ENCODE measurements around the gene CEP295NL. TPM values are rescaled to one million over a fixed set of nuclear protein-coding genes. Genes with fewer than 3 reads are reported as not detected.

Gene CEP295NL
- total and polyA plus RNA-seq, 2 of the 13 experiments (the other 11 are each of a cell fraction or from before 2014, with no cell fraction given): not detected

DNA sequence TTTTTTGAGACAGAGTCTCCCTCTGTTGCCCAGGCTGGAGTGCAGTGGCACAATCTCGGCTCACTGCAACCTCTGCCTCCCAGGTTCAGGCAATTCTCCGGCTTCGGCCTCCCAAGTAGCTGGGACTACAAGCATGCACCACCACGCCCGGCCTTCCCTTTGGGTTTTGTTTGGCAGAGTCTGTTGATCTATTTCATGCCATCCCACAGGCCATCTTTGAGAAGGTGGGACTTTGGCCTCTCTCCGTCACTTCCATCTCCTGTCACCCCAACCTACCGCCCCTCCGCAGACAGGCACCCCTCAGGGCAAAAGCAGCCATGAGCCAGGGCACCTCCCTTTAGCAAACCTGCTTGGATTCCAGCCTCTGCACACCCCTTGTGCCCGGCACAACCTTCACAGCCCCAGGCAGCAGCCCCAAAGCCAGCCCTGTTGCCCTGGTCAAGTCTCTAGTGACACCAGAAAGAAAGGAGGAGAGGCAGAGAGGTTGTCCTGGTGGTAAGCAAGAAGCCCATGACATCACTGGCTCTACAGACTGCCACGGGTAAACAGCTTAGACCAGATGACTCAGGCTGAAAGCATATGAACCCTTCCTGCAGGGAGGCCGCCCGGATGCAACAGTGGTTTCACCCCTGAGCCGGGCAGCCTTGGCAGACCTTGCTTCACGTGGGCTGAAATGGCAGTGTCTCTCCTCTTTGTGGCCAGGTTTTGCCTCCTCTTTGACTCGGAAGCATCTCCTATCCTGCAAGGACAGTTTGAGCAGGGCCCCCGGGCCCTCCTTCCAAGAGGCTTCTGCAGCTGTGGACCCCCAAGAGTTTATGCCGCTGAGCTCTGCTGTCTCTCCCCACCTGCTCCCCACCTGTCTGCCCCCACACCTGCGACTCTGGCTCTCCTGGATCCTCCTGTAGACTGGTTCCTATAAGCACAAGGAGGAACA, 30.3 kb upstream of the CEP295NL start (continued):
- TF ChIP-seq NFRKB (IDR thresholded peaks at IDR 0.05) (no peak), ZFP37 (CRISPR knock-in tag; IDR thresholded peaks at IDR 0.05; ENCODE audit: borderline replicate concordance) (0 out of 2 replicates have a peak, but pooled peaks have one; percentile 53), MZF1 (CRISPR knock-in tag; IDR thresholded peaks at IDR 0.05; ENCODE audit: borderline replicate concordance) (no peak), DNMT3B (CRISPR knock-in tag; conservative IDR thresholded peaks at IDR 0.05) (peak; percentile 68; the same call in 1 of the 2 replicates), ZBTB20 (CRISPR knock-in tag; IDR thresholded peaks at IDR 0.05; ENCODE audit: borderline replicate concordance, low read depth) (no peak), MED13 (CRISPR knock-in tag; IDR thresholded peaks at IDR 0.05) (no peak), CEBPB (IDR thresholded peaks at IDR 0.05; ENCODE audit: borderline replicate concordance, low read depth, low read length) (peak; percentile 62), ZNF841 (CRISPR knock-in tag; IDR thresholded peaks at IDR 0.05; ENCODE audit: borderline replicate concordance) (no peak), ZNF383 (CRISPR knock-in tag; IDR thresholded peaks at IDR 0.05; ENCODE audit: borderline replicate concordance) (no peak), MIER2 (CRISPR knock-in tag; IDR thresholded peaks at IDR 0.05) (no peak), ZNF350 (CRISPR knock-in tag; IDR thresholded peaks at IDR 0.05; ENCODE audit: borderline replicate concordance, low read depth) (peak; percentile 72; the same call in 1 of the 2 replicates), HMG20A (CRISPR knock-in tag; IDR thresholded peaks at IDR 0.05; ENCODE audit: borderline replicate concordance) (no peak; the same call in 1 of the 2 replicates), WIZ (CRISPR knock-in tag; IDR thresholded peaks at IDR 0.05) (no peak), IKZF4 (CRISPR knock-in tag; IDR thresholded peaks at IDR 0.05; ENCODE audit: borderline replicate concordance, low read depth, not compliant biosample characterization) (no peak), RBAK (CRISPR knock-in tag; IDR thresholded peaks at IDR 0.05) (no peak), ZNF878 (CRISPR knock-in tag; IDR thresholded peaks at IDR 0.05) (no peak; the same call in 1 of the 2 replicates), SRSF4 (IDR thresholded peaks at IDR 0.05; ENCODE audit: low read depth, low read length, poor library complexity, severe bottlenecking) (no peak)
- TF ChIP-seq, protein P1, sequence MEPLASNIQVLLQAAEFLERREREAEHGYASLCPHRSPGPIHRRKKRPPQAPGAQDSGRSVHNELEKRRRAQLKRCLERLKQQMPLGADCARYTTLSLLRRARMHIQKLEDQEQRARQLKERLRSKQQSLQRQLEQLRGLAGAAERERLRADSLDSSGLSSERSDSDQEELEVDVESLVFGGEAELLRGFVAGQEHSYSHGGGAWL (CRISPR knock-in tag; IDR thresholded peaks at IDR 0.05): 0 out of 2 replicates have a peak, but pooled peaks have one; percentile 1
- TF ChIP-seq, protein P2, sequence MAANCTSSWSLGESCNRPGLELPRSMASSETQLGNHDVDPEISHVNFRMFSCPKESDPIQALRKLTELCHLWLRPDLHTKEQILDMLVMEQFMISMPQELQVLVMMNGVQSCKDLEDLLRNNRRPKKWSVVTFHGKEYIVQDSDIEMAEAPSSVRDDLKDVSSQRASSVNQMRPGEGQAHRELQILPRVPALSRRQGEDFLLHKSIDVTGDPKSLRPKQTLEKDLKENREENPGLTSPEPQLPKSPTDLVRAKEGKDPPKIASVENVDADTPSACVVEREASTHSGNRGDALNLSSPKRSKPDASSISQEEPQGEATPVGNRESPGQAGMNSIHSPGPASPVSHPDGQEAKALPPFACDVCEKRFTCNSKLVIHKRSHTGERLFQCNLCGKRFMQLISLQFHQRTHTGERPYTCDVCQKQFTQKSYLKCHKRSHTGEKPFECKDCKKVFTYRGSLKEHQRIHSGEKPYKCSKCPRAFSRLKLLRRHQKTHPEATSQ (CRISPR knock-in tag; IDR thresholded peaks at IDR 0.05; ENCODE audit: borderline replicate concordance): no peak
- TF ChIP-seq, protein P3, sequence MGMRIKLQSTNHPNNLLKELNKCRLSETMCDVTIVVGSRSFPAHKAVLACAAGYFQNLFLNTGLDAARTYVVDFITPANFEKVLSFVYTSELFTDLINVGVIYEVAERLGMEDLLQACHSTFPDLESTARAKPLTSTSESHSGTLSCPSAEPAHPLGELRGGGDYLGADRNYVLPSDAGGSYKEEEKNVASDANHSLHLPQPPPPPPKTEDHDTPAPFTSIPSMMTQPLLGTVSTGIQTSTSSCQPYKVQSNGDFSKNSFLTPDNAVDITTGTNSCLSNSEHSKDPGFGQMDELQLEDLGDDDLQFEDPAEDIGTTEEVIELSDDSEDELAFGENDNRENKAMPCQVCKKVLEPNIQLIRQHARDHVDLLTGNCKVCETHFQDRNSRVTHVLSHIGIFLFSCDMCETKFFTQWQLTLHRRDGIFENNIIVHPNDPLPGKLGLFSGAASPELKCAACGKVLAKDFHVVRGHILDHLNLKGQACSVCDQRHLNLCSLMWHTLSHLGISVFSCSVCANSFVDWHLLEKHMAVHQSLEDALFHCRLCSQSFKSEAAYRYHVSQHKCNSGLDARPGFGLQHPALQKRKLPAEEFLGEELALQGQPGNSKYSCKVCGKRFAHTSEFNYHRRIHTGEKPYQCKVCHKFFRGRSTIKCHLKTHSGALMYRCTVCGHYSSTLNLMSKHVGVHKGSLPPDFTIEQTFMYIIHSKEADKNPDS (CRISPR knock-in tag; IDR thresholded peaks at IDR 0.05): no peak
- TF ChIP-seq, protein P4, sequence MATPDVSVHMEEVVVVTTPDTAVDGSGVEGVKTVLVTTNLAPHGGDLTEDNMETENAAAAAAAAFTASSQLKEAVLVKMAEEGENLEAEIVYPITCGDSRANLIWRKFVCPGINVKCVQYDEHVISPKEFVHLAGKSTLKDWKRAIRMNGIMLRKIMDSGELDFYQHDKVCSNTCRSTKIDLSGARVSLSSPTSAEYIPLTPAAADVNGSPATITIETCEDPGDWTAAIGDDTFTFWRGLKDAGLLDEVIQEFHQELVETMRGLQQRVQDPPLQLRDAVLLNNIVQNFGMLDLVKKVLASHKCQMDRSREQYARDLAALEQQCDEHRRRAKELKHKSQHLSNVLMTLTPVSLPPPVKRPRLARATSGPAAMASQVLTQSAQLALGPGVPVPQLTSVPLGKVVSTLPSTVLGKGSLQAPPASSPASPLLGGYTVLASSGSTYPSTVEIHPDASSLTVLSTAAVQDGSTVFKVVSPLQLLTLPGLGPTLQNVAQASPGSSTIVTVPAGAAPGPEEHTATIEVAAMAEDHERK (CRISPR knock-in tag; IDR thresholded peaks at IDR 0.05; ENCODE audit: low read depth): no peak

Measured in HepG2 (cell line).